ENCODE measurements around the gene SLC25A52.

DNA sequence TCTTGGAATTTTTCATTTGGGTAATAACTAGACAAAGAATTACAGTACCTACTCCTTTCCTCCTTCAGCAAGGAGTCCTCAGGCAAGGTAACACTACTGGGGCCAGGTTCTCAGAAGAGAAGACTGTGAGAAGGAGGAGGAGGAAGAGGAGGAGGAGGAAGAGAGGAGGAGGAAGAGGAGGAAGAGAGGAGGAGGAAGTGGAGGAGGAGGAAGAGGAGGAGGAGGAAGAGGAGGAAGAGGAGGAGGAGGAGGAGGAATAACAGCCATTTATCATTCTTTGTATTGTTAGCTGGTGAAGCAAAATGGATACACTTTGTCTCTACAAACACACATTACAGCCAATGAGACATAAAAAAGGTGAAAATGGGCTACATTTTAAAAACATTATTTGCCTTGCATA is 32.9 kb upstream of the SLC25A52 start:
- TF ChIP-seq, protein P1, sequence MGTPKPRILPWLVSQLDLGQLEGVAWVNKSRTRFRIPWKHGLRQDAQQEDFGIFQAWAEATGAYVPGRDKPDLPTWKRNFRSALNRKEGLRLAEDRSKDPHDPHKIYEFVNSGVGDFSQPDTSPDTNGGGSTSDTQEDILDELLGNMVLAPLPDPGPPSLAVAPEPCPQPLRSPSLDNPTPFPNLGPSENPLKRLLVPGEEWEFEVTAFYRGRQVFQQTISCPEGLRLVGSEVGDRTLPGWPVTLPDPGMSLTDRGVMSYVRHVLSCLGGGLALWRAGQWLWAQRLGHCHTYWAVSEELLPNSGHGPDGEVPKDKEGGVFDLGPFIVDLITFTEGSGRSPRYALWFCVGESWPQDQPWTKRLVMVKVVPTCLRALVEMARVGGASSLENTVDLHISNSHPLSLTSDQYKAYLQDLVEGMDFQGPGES (IDR thresholded peaks at IDR 0.05; ENCODE audit: low read depth, low read length), result no peak
- TF ChIP-seq, protein P2, sequence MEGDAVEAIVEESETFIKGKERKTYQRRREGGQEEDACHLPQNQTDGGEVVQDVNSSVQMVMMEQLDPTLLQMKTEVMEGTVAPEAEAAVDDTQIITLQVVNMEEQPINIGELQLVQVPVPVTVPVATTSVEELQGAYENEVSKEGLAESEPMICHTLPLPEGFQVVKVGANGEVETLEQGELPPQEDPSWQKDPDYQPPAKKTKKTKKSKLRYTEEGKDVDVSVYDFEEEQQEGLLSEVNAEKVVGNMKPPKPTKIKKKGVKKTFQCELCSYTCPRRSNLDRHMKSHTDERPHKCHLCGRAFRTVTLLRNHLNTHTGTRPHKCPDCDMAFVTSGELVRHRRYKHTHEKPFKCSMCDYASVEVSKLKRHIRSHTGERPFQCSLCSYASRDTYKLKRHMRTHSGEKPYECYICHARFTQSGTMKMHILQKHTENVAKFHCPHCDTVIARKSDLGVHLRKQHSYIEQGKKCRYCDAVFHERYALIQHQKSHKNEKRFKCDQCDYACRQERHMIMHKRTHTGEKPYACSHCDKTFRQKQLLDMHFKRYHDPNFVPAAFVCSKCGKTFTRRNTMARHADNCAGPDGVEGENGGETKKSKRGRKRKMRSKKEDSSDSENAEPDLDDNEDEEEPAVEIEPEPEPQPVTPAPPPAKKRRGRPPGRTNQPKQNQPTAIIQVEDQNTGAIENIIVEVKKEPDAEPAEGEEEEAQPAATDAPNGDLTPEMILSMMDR (IDR thresholded peaks at IDR 0.05), result no peak
- TF ChIP-seq GABPA (IDR thresholded peaks at IDR 0.05; ENCODE audit: low read depth), result no peak
- no peak for TF ChIP-seq POLR2AphosphoS5 (IDR thresholded peaks at IDR 0.05; ENCODE audit: low read depth, low read length)
- no peak for TF ChIP-seq TAF1 (IDR thresholded peaks at IDR 0.05; ENCODE audit: borderline replicate concordance, low read depth, low read length)
- TF ChIP-seq, protein P3, sequence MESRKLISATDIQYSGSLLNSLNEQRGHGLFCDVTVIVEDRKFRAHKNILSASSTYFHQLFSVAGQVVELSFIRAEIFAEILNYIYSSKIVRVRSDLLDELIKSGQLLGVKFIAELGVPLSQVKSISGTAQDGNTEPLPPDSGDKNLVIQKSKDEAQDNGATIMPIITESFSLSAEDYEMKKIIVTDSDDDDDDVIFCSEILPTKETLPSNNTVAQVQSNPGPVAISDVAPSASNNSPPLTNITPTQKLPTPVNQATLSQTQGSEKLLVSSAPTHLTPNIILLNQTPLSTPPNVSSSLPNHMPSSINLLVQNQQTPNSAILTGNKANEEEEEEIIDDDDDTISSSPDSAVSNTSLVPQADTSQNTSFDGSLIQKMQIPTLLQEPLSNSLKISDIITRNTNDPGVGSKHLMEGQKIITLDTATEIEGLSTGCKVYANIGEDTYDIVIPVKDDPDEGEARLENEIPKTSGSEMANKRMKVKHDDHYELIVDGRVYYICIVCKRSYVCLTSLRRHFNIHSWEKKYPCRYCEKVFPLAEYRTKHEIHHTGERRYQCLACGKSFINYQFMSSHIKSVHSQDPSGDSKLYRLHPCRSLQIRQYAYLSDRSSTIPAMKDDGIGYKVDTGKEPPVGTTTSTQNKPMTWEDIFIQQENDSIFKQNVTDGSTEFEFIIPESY (IDR thresholded peaks at IDR 0.05; ENCODE audit: borderline replicate concordance, low read depth), result no peak

Measured in SK-N-SH (cell line).